Hepatocyte (in vitro differentiated cells): Measurements from ENCODE around the gene STX12. TPM values are rescaled to one million over a fixed set of nuclear protein-coding genes. Genes with fewer than 3 reads are reported as not detected.

Experiments
- DNase-seq: peaks from one replicate; pipeline ENCODE4 v3.0.0-alpha.2; 2016; ENCODE audit warnings: low spot score
- H2AFZ ChIP-seq: fragments of 200-600 bp; sonication (generic); 2 replicates; pipeline ENCODE4 v1.6.0; 2016; ENCODE audit warnings: antibody characterized with exemption, mild to moderate bottlenecking
- H3K27ac ChIP-seq: fragments of 200-600 bp; sonication (generic); 2 replicates; pipeline ENCODE4 v1.5.1; 2016; ENCODE audit warnings: mild to moderate bottlenecking
- H3K27me3 ChIP-seq: fragments of 200-600 bp; sonication (generic); 2 replicates; pipeline ENCODE4 v1.6.1; 2016
- H3K36me3 ChIP-seq: fragments of 200-600 bp; sonication (generic); replicated peaks from 2 replicates; pipeline ENCODE4 v1.5.1; 2016; ENCODE audit warnings: low read depth; ENCODE audit not compliant: insufficient read depth
- H3K4me1 ChIP-seq: fragments of 200-600 bp; sonication (generic); 2 replicates; pipeline ENCODE4 v1.5.1; 2016; ENCODE audit warnings: mild to moderate bottlenecking, moderate library complexity; ENCODE audit not compliant: insufficient read depth
- H3K4me2 ChIP-seq: fragments of 200-600 bp; sonication (generic); 2 replicates; pipeline ENCODE4 v1.6.0; 2016
- H3K4me3 ChIP-seq: fragments of 200-600 bp; sonication (generic); 2 replicates; pipeline ENCODE4 v1.5.1; 2016; ENCODE audit warnings: mild to moderate bottlenecking
- H3K79me2 ChIP-seq: fragments of 200-600 bp; sonication (generic); 2 replicates; pipeline ENCODE4 v1.6.0; 2017; ENCODE audit warnings: mild to moderate bottlenecking
- H3K9me2 ChIP-seq: fragments of 200-600 bp; sonication (generic); replicated peaks from 2 replicates; pipeline ENCODE4 v1.6.0; 2017; ENCODE audit warnings: mild to moderate bottlenecking; ENCODE audit not compliant: insufficient read depth
- H3K9me3 ChIP-seq: fragments of 200-600 bp; sonication (generic); 2 replicates; pipeline ENCODE4 v1.5.1; 2016; ENCODE audit warnings: low read depth, mild to moderate bottlenecking
- H4K20me1 ChIP-seq: fragments of 200-600 bp; sonication (generic); 2 replicates; pipeline ENCODE4 v1.6.0; 2016; ENCODE audit warnings: mild to moderate bottlenecking; ENCODE audit not compliant: insufficient read depth, poor library complexity, severe bottlenecking
- EZH2 ChIP-seq: fragments of 200-600 bp; sonication (generic); IDR thresholded peaks from 2 replicates; pipeline ENCODE4 v1.6.1; 2016; ENCODE audit warnings: antibody characterized with exemption, mild to moderate bottlenecking, borderline replicate concordance
- EZH2phosphoT487 ChIP-seq: fragments of 200-600 bp; sonication (generic); IDR thresholded peaks from one replicate; pipeline ENCODE4 v1.6.1; 2018; ENCODE audit warnings: antibody characterized with exemption, mild to moderate bottlenecking, low read depth, moderate library complexity; ENCODE audit not compliant: unreplicated experiment, severe bottlenecking
- WGBS: methylation state at CpG from one replicate; pipeline ENCODE4 v1.1.6; 2016; ENCODE audit warnings: low lambda C conversion rate; ENCODE audit errors: missing lambda C conversion rate; 5-methylcytosine and 5-hydroxymethylcytosine counted together
- polyA plus RNA-seq: library from polyadenylated mRNA; unstranded; fragments of >200 nt; fragmentation: Nextera tagmentation; extraction: Ambion mirVana; gene quantifications from 2 replicates; pipeline ENCODE4 v1.2.1, GENCODE V29; 2016
- total RNA-seq: library from RNA; depleted of rRNA; stranded (reverse); fragments of >200 nt; gene quantifications from 2 replicates; pipeline ENCODE4 v1.2.3, GENCODE V29; 2014
- TF ChIP-seq, protein P1 (sequence below): fragments of 200-600 bp; sonication (generic); IDR thresholded peaks from 2 replicates; pipeline ENCODE4 v1.5.1; 2016; ENCODE audit warnings: antibody characterized with exemption, mild to moderate bottlenecking; ENCODE audit not compliant: poor library complexity

Gene STX12
- total and polyA plus RNA-seq, 2 experiments from 2014 or later, result 55.0 to 84.0 TPM

DNA sequence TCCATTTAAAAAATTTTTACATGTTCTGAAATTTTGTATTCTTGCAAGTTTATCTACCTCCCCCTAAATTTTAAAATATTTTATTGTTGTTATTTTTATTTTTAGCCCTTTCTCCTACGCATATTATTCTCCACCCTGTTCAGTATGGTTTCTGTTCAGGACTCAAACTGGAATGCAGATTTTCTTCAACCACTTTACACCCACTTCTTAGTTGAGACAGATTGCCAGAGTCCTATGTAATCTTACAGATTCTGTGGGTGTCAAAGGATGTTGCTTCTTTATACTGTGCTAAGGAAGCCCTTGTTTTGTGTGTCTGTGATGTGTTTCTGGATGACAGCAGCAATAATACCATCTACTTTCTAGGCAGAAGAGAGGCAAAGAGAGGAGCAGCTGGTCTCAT is 36.9 kb downstream of the STX12 start:
- Histone ChIP-seq H2AFZ (no peak overlapping the region), H3K79me2 (no peaks in the 10 kb centered on the region), H3K27ac (no peak overlapping the region), H3K4me3 (no peak overlapping the region), H3K36me3 (no peaks in the 10 kb centered on the region), H3K4me2 (no peak overlapping the region), H3K9me3 (no peaks in the 10 kb centered on the region), H3K4me1 (no peaks in the 10 kb centered on the region), H4K20me1 (no peaks in the 10 kb centered on the region), H3K9me2 (no peaks in the 10 kb centered on the region), H3K27me3 (no peaks in the 10 kb centered on the region)
- 90% methylated on average over 1 of the region's 1 CpG for WGBS
- TF ChIP-seq EZH2phosphoT487, result no peak
- TF ChIP-seq, protein P1, sequence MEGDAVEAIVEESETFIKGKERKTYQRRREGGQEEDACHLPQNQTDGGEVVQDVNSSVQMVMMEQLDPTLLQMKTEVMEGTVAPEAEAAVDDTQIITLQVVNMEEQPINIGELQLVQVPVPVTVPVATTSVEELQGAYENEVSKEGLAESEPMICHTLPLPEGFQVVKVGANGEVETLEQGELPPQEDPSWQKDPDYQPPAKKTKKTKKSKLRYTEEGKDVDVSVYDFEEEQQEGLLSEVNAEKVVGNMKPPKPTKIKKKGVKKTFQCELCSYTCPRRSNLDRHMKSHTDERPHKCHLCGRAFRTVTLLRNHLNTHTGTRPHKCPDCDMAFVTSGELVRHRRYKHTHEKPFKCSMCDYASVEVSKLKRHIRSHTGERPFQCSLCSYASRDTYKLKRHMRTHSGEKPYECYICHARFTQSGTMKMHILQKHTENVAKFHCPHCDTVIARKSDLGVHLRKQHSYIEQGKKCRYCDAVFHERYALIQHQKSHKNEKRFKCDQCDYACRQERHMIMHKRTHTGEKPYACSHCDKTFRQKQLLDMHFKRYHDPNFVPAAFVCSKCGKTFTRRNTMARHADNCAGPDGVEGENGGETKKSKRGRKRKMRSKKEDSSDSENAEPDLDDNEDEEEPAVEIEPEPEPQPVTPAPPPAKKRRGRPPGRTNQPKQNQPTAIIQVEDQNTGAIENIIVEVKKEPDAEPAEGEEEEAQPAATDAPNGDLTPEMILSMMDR, result no peak
- no peak for TF ChIP-seq EZH2
- DNase-seq, result no peak

DNA sequence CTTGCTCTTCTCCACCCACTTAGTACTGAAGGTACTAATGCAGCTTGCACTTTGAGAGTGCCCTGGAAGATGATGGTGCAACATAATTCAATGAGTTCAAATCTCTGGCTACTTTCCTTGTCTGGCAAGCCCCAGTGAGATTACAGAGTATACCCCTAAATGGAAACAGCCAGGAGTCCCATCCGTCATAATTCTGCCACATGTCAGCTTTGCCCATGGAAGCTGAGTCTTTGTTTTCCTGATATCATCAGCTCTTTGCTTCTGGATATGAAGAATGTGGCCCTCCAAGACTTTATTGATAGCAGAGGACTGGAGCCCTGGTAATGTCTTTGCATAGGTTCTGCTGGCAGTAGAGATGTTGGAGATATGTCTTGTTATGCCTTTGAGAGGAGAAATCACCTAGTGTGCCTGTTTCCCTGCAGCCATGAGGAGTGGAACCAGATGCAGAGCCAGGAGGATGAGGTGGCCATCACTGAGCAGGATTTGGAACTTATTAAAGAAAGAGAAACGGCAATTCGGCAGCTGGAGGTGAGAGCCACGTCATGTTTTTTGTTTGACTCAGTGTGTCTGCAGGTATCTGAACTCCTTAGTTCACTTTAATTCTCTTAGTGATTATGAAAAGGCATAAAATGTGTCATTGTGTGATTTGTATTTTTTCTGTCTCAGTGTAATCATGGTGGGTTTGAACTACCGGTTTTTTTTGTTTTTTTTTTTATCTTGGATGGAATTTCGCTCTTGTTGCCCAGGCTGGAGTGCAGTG is 38.9 kb downstream of the STX12 start:
- H4K20me1 ChIP-seq, result no peaks in the 10 kb centered on the region
- no peak overlapping the region for H3K4me3 ChIP-seq
- H3K79me2 ChIP-seq, result no peaks in the 10 kb centered on the region
- TF ChIP-seq EZH2 (no peak), EZH2phosphoT487 (no peak)
- TF ChIP-seq, protein P1, result no peak
- no peaks in the 10 kb centered on the region for H3K9me3 ChIP-seq
- 95% methylated on average over 6 of the region's 6 CpGs for WGBS
- no peak overlapping the region for H3K27ac ChIP-seq
- no peak overlapping the region for H3K4me2 ChIP-seq
- H3K27me3 ChIP-seq, result no peaks in the 10 kb centered on the region
- H2AFZ ChIP-seq, result no peak overlapping the region
- H3K9me2 ChIP-seq, result no peaks in the 10 kb centered on the region
- peaks cover 5% of the 10 kb centered on the region for H3K4me1 ChIP-seq
- H3K36me3 ChIP-seq, result no peaks in the 10 kb centered on the region
- no peak for DNase-seq

DNA sequence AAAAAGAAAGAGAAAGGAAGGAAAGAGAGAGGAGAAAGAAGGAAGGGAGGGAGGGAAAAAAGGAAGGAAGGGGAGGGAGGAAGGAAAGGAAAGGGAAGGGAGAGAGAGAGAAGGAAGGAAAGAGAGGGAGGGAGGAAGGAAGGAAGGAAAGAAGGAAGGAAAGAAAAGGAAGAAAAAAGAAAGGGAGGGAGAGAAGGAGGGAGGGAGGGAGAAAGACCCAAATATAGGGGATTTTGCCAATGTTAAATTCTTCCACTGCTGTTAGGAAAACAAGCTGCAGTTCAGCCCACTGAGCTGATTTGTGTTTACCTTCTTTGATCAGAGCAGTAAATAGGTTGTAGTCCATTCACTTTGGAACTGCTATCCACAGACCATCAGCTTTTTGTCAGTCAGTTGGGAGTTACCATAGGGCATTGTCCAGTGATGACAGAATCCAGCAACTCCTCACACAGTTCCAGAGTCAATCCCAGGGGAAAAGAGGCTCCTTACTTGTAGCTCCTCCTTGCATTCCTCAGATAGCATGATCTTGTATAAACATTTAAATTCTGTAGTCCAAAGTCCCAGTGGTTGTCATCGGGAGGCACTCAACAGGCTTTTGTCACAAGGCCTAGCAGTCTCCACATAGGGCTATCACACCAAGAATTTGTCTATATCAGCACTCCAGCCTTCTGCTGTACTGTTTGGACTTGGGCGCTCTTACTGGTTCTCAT is 44.1 kb downstream of the STX12 start:
- Histone ChIP-seq H2AFZ (no peak overlapping the region), H3K9me2 (no peaks in the 10 kb centered on the region), H3K79me2 (no peaks in the 10 kb centered on the region), H3K4me1 (peaks cover 15% of the 10 kb centered on the region), H3K4me2 (peak overlapping the region; percentile 44), H3K9me3 (no peaks in the 10 kb centered on the region), H3K4me3 (no peak overlapping the region), H4K20me1 (no peaks in the 10 kb centered on the region), H3K27ac (peak overlapping the region; percentile 96), H3K27me3 (no peaks in the 10 kb centered on the region), H3K36me3 (no peaks in the 10 kb centered on the region)
- DNase-seq, result peak; percentile 83
- TF ChIP-seq, protein P1, result no peak
- TF ChIP-seq EZH2phosphoT487 (no peak), EZH2 (no peak)
- 37% methylated on average over 2 of the region's 2 CpGs for WGBS
